ENCODE data around the gene TMEM132D.

Gene TMEM132D

DNA sequence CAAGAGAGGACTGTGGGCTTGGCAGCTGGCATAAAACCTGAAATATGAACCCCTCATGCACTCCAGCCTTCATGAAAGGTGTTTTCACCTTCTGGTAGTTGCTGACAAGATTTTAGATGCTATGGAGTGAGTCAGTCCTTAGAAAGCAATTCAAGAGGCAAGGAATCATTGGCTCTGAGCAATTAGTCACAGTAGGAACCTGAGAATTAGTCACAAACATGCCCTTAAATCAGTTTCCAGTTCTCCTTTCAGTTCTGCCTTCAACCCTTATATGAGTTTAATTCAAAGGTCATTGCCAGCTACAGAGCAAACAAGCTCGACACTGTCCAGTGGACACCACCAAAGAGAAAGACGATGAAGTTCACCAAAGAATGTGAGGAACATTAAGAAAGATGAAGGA is 578.3 kb downstream of the TMEM132D start:
- DNase-seq = no peak

DNA sequence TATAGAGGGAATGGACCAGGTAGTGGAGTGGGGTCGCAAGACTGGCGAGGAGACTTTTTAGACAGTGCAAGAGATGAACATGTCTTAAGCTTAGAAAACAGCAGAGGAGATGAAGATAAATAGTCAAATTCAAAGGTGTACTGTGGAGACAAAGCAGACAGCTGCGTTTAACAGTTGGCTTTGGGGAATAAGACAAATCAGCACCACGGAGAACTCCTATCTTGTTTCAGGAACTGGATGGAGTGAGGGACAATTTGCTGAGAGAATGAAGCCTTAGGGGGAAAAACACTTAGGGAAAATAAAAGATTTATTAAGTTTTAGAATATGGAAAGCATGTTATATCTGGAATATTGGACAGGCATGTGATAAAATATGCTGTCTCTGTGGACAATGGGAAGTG is 591.8 kb downstream of the TMEM132D start:
- DNase-seq = peak; percentile 53

DNA sequence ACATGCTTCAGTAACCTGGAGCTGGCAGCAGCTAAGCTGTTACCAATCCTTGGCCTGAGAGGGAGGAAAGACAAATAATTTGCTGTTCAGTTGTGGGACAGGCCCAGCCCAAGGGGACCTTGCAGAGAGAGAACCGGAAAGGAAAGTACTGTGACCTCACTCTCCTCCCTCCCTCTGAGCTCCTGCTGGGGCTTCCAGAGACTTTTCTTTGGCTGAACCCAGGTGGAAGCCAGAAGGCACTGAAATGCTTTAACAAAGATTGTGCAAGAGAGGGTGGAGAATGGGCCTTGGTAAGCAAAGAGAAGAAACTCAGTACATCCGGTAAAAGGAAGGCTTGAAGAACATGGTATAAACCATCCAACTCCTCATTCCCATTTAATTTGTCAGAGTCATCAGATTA is 593.5 kb downstream of the TMEM132D start:
- peak; percentile 76 for DNase-seq

DNA sequence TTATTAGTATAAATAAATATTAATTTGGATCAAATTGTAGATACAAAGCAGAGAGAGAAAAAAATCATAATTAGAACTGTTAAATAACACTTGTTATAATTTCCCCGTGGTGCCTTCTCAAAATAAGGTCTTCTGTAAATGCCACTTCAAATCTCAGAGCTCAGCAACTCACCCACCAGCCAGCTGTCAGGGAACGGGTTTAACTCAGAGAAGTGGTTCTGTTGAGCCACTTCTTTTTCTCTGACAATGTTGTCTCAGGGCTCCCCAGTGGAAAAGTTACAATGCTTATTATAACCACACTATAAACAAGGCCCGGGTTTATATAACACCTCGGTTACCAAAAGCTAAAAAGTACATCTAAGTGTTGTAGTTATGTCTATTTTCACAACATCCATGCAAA is 598.0 kb downstream of the TMEM132D start:
- DNase-seq = no peak

DNA sequence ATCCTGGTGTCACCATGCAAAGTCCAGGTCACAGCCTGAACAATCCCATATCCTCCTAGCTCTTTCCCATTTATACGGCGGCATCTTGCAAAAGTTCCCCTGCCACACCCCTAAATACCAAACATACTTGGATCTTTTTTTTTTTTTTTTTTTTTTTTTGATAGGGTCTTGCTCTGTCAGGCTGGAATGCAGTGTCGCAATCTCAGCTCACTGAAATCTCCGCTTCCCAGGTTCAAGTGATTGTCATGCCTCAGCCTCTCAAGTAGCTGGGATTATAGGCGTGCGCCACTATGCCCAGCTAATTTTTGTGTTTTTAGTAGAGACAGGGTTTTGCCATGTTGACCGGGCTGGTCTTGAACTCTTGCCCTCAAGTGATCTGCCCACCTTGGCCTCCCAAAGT is 599.3 kb downstream of the TMEM132D start:
- DNase-seq = no peak

DNA sequence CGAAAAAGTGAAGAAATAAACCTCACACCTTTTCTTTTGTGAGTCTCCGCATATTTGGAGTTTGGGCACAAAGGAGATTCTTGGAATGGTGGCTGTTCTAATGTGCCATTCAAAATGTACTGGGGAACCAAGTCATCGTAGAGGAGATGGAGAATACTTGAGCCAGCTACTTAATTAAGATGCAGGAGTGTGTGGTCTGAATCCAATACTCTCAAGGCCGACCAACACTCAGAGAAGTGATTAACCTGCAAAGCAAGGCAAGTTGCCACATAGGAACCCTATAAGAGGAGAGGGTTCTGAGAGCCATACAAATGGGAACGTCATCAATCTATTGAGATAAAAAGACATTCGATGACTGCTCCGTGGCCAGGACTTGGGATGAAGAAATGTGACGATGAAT is 603.8 kb downstream of the TMEM132D start:
- DNase-seq = peak; percentile 59

DNA sequence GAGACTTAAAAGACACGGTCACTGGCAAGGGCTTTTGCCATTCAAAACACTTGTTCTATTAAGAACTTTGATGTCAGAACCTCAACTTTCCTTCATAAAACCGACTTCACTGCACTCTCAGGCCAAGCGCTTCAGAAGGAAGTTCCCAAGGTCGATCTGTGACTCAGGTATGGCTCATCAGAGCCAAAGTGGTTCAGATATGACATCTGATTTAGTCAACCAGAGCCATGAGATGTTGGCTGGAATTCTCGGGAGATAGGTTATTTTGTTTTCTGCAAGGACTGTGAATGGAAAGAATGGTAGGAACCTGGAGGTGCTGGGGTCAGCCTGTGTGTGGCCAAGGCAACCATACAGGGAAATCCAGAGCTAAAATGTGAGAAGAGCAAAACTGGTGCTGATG is 604.9 kb downstream of the TMEM132D start:
- DNase-seq = no peak

DNA sequence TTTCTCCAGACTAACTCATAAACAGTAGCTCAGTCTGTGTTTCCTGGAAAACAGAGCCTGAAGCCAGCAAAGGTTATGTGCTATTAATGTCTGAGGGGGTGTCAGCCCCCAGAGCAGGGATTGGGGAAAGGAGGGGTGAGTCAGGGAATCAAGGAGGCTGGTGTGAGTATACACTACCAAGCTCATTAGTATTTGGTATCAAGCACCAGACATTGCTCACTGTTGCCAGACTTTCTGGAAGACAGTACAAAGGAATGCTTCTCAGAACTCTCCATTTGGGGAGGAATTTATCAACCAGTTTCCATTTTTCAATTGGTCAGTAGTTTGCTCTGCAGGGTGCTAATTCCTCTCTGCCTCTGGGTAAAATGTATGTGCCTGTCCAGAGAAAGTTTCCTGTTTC is 607.2 kb downstream of the TMEM132D start:
- DNase-seq = no peak

DNA sequence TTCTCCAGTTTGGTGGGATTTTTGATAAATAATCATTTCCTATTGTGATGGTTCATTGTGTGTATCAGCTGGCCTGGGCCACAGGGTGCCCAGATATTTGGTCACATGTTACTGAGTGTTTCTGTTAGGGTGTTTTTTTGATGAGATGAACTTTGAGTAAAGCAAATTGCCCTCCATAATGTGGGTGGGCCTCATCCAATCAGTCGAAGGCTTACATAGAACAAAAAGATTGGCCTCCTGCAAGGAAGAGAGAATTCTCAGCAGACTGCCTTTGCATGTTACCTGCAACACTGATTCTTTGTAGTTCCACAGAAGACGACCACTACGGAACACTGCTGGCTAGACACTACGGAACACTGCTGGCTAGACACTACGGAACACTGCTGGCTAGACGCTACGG is 609.0 kb downstream of the TMEM132D start:
- DNase-seq = no peak

DNA sequence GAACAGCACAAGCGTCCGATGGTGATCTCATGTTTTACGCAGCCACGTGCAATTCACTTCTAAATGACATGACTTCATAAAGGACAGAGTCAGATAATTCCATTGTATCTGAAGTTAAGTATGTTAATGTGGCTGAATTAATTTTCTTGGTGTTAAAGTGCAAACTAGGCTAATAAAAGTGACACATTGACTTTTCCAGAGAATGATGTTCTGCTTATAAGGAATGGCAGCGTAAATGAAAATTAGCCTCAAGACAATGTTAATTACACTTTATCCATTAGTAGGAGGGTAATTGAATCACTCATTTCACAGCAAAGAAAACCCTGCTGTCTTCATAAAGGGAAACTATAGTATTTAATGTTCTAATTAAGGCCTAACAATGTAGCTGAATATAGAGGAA is 624.1 kb downstream of the TMEM132D start:
- no peak for DNase-seq

DNA sequence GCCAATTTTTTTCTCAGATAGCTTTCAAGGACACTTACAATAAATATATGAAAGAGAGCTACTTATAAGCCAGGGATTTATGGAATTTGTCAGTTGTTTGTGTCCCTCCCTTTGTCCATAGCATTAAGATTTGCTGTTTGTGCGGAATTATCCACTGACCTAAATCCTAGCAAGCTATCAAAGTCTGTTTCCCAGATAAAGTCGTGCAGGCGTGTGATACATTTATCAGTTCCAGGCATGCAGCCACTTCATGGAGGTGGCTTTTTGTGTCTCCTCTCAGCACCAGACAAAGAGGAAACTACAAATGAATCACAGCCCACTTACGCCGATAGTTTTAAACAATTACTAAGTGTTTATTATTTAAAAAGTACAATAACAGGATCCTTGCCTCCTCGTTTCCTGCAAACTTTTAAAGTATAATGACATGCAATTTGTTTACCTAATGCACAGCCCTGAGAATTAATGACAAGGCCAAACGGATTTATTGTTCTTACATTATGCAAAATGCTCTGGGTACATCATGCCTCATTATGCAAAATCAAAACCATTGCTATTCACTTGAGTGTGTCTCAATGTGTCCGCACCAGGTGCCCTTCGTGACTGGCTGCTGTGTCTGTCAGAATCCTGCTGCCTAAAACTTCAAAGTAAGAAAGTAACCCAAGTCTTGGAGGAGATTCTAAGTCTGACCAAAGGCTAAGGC is 627.3 kb downstream of the TMEM132D start:
- peak; percentile 93 for DNase-seq

DNA sequence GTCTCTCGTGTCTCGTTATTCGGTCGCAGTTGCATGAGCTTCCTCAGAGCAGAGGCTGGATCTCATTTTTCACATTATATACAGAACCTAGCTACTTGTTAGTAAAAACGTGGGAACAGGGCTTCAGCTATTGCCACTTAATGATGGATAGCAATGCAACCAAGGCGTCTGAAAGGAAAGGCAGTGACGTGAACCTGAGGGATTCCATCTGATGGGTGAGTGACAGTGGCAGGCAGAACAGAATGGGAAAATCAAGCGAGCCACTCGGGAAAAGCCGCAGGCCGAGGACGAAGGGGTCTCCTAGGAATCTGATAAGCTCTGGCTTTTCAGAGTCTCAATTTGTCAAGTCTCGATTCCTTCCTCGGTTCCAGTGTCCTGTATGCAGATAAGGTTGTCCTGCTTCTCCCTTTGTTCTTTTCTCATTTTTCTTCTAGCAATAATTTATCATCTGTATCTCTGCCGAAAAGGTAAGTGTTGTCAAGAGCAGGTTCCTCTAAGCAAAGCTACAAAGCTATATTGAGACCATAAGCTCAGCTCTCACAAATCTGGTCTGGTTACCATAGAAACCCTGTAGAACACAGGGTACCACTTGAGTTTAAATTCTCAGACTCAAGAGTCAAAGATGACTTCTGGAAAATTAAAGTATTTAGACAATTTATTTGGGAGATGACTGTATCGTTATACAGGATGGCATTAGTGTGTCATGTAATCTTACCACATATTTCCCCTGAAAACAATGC is 633.9 kb downstream of the TMEM132D start:
- DNase-seq = no peak

DNA sequence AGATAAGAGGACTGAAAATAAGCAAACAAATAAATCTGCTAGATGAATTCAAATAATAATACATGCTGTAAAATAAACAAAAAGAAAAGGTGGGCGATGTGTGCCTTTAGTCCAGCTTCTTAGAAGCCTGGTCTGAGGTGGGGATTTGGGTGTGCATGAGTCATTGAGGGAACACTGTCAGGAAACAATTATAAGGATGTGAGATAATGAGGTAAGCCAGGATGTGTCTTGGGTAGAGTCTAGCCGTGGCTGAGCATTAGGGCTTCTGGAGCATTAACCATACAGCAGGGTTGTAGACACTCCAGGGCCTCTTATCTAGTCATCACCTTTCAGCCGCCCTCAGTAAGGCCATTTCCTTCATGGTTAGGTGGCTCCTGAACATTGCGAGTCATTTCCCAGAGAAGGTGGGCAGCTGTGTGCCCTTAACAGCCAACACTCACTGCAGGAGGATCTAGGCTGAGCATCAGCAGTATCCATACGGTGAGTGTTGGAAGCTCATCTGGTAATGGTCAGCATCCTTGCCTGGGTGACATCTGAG is 645.0 kb downstream of the TMEM132D start:
- DNase-seq = no peak

DNA sequence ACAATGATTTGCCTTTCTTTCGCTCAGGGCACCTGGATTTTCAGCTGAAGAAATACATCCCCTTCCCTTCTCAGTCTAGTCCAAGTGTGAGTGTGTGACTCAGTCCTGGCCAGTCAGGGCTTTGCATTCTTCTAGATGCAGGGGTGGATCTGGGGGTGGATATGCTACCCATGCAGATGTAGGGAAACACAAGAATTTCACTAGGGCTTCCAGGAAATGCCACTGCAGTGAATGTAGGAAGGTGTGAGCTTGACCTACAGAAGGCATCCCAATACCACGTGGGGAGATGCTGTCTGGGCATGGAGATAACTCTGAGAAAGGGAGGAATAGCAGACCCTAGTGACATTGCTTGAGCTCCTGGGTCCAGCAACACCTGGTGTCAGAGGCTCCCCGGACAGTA is 646.3 kb downstream of the TMEM132D start:
- DNase-seq = no peak

DNA sequence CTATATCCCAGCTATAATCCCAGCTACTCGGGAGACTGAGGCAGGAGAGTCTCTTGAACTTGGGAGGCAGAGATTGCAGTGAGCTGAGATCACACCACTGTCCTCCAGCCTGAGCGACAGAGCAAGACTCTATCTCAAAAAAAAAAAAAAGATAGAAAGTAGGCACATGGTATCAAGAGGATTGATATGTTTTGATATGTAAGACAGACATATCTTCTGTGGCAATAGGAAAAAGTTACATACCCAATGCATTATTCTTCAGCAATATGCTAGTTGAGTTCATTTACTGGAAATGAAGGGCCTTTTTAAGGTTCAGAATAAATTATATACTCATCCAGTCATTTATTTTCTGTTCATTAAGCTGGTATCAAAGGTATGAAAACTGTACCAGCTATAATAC is 657.2 kb downstream of the TMEM132D start:
- no peak for DNase-seq

DNA sequence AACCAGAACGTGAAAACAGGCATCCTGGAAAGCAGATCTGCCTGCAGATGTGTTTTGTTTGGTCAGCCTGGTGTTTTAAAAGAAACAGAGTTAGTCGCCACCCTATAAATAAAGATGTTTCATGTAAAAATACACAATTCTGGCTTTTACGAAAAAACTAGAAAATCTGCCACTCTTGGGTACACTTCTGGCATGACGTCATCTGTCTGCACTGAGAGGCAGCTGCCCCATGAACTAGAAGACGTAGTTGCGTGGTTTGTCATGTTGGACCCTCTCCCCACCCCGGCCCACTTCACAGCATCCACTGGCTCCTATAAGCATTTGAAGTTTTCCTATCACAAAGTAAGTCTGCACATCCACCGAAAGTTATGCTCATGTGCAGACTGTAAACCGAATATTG is 658.1 kb downstream of the TMEM132D start:
- no peak for DNase-seq

DNA sequence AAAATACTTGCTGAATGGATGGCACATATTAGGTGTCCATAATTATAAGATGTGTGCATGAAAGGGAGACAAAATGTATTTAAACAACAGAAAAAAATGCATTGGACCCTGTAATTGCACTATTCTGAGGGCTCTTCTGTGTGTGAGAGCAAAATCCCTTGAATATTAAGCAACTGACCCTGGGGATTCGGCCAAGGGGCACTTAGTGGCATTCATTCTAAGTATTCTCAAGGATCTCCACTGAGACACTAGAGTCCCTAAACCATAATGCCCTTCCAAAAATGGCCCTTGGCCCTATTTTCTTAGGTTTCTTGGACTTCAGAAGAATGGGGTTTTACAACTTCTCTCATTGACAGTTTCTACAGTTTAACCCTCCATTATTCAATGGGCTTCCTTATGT is 662.0 kb downstream of the TMEM132D start:
- DNase-seq = no peak

DNA sequence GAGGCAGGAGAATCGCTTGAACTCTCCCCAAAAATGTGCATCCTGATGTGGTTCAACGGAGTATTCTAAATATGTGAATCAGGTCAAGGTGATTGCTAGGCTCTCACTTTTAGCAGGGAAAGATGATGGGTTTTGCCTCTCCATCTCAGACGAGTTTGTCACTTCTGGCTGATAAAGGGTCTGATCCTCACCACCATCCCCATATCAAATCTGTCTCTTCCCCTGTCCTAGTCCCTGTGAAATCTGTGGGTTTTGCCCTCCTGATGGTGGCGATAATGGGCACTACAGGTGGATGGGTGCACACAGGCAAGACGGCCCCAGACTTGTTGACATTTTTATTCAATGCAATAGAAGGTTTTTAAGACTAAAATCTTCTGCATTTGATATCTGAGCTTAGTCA is 665.9 kb downstream of the TMEM132D start:
- no peak for DNase-seq

DNA sequence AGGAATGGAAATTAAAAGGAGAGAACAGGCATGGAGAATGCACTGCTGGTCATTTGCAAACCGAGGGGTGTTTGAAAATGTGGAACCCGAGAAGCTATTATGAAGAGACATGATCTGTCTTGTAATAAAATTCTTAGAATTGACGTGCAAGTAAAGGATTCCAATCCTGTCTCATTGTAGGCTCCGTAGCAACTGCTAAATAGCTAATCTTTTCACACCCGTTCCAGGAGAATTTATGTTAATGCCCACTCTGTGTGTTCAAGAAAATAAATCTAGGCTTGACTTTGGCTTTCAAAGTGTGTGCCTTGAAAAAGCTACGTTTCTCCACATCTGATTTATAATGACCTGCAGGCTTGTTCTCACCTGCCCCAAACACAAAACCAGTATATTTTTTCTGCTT is 669.6 kb downstream of the TMEM132D start:
- peak; percentile 17 for DNase-seq

DNA sequence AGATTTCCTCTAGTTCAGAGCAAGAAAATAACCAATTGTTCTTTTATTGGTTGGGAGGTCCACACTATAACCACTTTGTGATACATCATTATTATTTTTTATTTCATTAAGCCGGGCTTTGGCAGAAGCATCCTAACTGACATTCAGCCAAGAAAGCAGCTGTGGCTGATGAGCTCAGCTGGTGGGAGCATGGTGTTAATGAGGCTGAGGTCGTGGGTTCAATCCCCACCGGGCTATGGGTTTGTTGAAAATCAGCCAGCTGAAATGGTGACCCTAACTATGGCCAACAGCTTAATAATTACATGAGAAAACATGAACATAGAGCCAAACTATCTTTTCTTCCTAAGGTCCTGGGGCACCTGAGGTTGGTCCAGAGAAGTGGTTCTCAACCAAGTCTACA is 672.3 kb downstream of the TMEM132D start:
- no peak for DNase-seq

DNA sequence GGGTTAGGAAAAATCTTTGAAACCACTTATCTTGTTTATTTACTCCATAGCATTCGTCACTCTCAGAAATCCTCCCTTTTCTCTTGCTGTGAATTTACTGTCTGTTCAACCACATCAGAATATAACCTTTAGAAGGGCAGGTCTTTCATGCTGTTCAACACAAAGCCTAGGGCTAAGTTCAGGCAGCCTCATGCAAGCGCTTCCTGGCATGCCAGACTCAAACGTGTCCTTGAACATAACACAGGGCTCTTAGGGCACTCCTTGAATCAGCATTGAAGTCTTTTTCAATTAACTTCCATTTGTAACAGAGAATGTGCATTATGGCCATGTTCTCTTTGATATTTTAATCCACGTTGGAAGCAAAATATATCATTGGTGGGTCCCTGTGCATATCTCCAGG is 672.8 kb downstream of the TMEM132D start:
- no peak for DNase-seq

DNA sequence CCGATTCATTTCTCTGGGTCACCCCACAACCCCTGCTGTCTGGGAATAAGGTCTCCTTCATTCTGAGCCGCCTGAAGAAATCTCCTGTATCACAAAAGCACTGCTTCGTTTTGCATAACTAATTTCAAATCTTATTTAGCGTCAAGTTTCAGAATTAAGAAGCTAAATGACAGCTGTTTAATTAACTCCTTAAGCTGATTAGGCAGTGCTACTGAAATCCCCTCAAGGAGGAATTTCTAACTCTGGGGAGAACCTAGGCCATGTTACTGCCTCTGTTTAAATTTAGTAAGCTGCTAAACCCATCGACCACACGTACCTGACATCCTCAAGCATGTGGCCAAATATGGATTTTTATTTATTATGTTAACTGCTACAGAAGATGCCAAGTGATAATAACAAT is 677.0 kb downstream of the TMEM132D start:
- no peak for DNase-seq

DNA sequence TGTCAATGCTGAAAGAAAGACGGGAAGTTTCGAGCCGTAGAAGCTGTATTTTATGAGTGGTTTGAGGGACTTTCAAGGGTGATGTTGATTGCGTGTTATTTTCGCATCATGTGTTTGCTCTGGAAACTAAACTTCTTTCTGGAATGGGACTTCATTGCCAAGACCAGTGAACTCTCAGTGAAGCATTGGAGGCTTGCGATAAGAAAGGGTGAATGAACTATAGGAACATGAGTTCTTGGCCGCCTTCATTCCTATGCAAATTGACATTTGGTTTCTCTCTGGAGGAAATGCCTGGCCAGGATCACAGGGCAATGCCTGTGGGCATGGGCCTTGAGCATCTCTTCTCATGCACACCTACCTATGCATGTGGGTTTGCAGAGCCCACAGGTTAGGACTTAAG is 677.8 kb downstream of the TMEM132D start:
- no peak for DNase-seq

DNA sequence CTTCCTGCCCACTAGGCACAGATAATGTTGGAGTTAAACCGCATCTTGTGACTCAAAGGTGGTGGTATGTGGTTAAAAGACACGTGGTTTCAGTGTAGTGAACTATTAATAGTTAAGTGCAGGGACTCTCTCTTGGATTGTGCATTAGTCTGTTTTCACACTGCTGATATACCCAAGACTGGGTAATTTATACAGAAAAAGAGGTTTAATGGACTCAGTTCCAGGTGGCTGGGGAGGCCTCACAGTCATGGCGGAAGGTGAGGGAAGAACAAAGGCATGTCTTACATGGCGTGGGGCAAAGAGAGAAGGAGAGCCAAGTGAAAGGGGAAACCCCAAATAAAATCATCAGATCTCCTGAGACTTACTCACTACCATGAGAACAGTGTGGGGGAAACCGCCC is 688.3 kb downstream of the TMEM132D start:
- no peak for DNase-seq

DNA sequence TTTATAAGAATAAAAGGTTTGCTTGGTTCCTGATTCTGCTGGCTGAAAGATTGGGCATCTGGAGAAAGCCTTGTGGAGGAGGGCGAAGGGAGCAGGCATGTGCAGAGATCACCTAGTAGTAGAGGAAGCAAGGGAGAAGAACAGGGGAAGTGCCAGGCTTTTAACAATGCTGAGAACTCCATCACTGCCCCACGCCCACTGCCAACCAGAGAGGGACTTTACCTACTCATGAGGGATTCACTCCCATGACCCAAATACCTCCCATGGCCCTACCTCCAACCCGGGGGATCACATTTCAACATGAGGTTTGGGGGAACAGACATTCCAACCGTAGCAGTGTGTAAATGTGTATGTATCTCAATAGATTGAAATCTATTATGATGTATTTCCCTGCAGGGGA is 690.3 kb downstream of the TMEM132D start:
- DNase-seq = no peak
